ENCODE data around the gene SPNS3. TPM values are rescaled to one million over a fixed set of nuclear protein-coding genes. Genes with fewer than 3 reads are reported as not detected.

Gene SPNS3
- total and polyA plus RNA-seq, 2 of the 4 experiments (the other 2 are of a cell fraction), result 0.18 TPM; not detected in 1

DNA sequence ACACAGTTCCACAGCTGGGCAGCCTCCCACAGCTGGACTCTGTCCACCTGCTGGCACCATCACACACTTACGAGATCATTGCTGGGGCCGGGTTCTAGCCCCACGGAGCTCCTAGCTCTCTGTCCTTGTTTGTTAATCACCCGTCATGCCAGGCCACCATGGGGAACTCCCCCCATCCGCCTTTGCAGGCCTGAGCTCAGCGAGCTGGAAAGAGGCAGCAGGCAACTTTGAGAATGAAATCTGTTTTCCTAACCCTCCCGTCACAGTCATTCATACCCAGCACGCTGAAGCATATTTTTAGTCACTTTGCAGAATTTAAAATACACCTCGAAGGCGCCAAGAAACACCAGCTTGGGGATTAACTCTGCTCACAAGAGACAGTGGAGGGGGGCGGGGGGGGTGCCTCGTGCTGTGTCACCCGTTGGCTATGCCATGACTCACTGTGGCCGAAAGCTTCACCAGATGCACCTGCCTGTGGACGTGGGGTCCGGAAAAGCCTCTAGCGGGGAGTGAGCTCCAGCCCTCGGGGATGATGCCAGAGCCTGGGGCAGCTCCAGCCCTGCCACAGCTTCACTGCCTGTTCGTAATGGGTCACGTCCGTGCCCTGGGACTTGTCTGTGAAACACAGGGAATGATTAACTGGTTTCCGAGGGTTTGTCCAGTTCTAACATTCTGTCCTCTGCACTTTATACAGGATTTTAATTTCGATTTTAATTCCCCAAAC lies 63.5 kb downstream of the SPNS3 start (continued):
- TF ChIP-seq POLR2A (IDR thresholded peaks at IDR 0.05; ENCODE audit: low read depth, low read length), result no peak

DNA sequence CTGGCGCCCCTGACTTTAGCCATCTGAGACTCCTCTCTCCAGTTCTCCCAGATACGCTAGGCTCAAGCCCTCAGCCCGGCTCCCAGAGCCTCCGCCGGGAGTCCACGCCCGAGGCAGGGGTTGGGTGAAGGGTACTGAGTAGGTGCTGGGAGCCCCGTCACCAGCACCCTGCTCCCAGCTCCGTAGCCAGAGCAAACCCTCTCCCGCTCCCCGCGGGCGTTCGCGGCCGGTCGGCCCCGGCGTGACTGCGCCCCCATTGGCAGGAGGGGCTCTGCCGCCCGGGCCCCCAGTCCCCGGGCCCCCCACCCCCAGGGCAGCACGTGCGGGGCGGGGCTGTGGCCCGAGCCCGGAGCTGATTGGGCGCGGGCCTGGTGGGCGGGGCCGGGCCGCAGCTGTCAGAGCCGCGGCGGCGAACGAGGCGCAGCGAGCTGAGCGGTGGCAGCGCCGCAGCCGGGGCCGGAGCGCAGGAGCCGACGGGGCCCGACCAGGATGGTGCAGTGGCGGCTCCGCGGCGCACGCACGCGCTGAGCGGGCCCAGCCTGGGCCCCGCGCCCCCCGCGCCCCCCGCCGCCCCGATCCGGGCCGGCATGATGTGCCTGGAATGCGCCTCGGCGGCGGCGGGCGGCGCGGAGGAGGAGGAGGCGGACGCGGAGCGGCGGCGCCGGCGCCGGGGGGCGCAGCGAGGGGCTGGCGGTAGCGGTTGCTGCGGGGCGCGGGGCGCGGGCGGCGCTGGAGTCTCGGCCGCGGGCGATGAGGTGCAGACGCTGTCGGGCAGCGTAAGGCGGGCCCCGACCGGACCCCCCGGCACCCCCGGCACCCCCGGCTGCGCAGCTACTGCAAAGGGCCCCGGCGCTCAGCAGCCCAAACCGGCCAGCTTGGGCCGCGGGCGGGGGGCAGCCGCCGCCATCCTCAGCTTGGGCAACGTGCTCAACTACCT lies 65.0 kb downstream of the SPNS3 start, which contains the start of gene SPNS2:
SPNS2 (plus strand) TSS at position 421 of the 937 bp plus-strand sequence; CDS start at position 588, 167 bp downstream.
- H2AFZ ChIP-seq (replicated peaks; ENCODE audit: low read length, poor library complexity), result peak within 1 kb of the TSS; percentile 39
- TF ChIP-seq MAFK (IDR thresholded peaks at IDR 0.05; ENCODE audit: low read depth, low read length) (no peak), RCOR1 (IDR thresholded peaks at IDR 0.05; ENCODE audit: insufficient replicate concordance, low read length) (no peak), BHLHE40 (IDR thresholded peaks at IDR 0.05; ENCODE audit: low read depth, low read length) (peak; percentile 87), RFX5 (IDR thresholded peaks at IDR 0.05; ENCODE audit: low read depth, low read length) (no peak), FOS (IDR thresholded peaks at IDR 0.05; ENCODE audit: low read depth, low read length) (no peak), NFE2L2 (IDR thresholded peaks at IDR 0.05; ENCODE audit: low read depth, low read length) (no peak), CEBPB (IDR thresholded peaks at IDR 0.05; ENCODE audit: low read depth, low read length) (no peak), POLR2A (IDR thresholded peaks at IDR 0.05; ENCODE audit: low read depth, low read length) (no peak), RAD21 (IDR thresholded peaks at IDR 0.05; ENCODE audit: low read length) (no peak), MXI1 (IDR thresholded peaks at IDR 0.05; ENCODE audit: borderline replicate concordance, low read depth, low read length) (no peak), CHD1 (IDR thresholded peaks at IDR 0.05; ENCODE audit: low read depth, low read length) (no peak)
- TF ChIP-seq, protein P1, sequence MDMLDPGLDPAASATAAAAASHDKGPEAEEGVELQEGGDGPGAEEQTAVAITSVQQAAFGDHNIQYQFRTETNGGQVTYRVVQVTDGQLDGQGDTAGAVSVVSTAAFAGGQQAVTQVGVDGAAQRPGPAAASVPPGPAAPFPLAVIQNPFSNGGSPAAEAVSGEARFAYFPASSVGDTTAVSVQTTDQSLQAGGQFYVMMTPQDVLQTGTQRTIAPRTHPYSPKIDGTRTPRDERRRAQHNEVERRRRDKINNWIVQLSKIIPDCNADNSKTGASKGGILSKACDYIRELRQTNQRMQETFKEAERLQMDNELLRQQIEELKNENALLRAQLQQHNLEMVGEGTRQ (IDR thresholded peaks at IDR 0.05; ENCODE audit: low read depth, low read length), result peak; percentile 43; the same call in 1 of the 2 replicates
- TF ChIP-seq, protein P2, sequence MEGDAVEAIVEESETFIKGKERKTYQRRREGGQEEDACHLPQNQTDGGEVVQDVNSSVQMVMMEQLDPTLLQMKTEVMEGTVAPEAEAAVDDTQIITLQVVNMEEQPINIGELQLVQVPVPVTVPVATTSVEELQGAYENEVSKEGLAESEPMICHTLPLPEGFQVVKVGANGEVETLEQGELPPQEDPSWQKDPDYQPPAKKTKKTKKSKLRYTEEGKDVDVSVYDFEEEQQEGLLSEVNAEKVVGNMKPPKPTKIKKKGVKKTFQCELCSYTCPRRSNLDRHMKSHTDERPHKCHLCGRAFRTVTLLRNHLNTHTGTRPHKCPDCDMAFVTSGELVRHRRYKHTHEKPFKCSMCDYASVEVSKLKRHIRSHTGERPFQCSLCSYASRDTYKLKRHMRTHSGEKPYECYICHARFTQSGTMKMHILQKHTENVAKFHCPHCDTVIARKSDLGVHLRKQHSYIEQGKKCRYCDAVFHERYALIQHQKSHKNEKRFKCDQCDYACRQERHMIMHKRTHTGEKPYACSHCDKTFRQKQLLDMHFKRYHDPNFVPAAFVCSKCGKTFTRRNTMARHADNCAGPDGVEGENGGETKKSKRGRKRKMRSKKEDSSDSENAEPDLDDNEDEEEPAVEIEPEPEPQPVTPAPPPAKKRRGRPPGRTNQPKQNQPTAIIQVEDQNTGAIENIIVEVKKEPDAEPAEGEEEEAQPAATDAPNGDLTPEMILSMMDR (conservative IDR thresholded peaks at IDR 0.05; ENCODE audit: low read depth, low read length), result no peak

More for the DNA sequence above, 65.0 kb downstream of the SPNS3 start, which contains the start of gene SPNS2:
- peak; percentile 98 for ATAC-seq (ENCODE audit: low read depth)
- Histone ChIP-seq H3K4me2 (ENCODE audit: low read depth, low read length) (no peak within 1 kb of the TSS; the same call in 1 of the 2 replicates), H3K27me3 (ENCODE audit: control insufficient read depth, insufficient read depth, low read length) (peaks cover 59% of the 10 kb centered on the region), H3K27ac (ENCODE audit: insufficient read depth, low read length) (no peak within 1 kb of the TSS), H3K36me3 (ENCODE audit: control insufficient read depth, insufficient read depth, low read length) (no peaks in the 10 kb centered on the region), H4K5ac (ENCODE audit: low read depth, low read length) (no peak within 1 kb of the TSS), H2BK120ac (ENCODE audit: low read depth, low read length) (no peak within 1 kb of the TSS), H4K8ac (ENCODE audit: low read depth in 2 of 2, low read length in 2 of 2) (no peak within 1 kb of the TSS), H2BK15ac (ENCODE audit: low read depth, low read length) (no peak within 1 kb of the TSS), H3K23ac (ENCODE audit: low read depth, low read length) (no peak within 1 kb of the TSS), H3K14ac (replicated peaks; ENCODE audit: low read depth, low read length) (no peak within 1 kb of the TSS), H2AK9ac (replicated peaks; ENCODE audit: low read depth, low read length, poor library complexity) (peak within 1 kb of the TSS; percentile 50), H2BK20ac (ENCODE audit: low read depth, low read length) (no peak within 1 kb of the TSS), H3K79me1 (ENCODE audit: low read depth in 1 of 2, low read length in 2 of 2) (no peaks in the 10 kb centered on the region), H3K4me1 (ENCODE audit: control insufficient read depth, insufficient read depth, low read length) (no peaks in the 10 kb centered on the region), H3K18ac (ENCODE audit: low read depth, low read length) (no peak within 1 kb of the TSS), H4K20me1 (ENCODE audit: insufficient read depth, low read length) (peaks cover 6% of the 10 kb centered on the region), H4K91ac (ENCODE audit: insufficient read depth, low read depth, low read length) (no peak within 1 kb of the TSS), H3K4me3 (ENCODE audit: insufficient read depth, low read depth, low read length) (no peak within 1 kb of the TSS; the same call in 1 of the 2 replicates), H2BK5ac (ENCODE audit: low read depth, low read length, poor library complexity, severe bottlenecking) (no peak within 1 kb of the TSS), H3K56ac (ENCODE audit: extremely low read depth, insufficient read depth, low read length) (no peak within 1 kb of the TSS), H3K9me1 (ENCODE audit: insufficient read depth, low read length) (no peaks in the 10 kb centered on the region), H3K4ac (ENCODE audit: low read depth, low read length) (no peak within 1 kb of the TSS), H2AK5ac (ENCODE audit: low read depth, low read length) (no peak within 1 kb of the TSS), H3K9ac (ENCODE audit: low read depth, low read length) (no peak within 1 kb of the TSS), H3K9me3 (ENCODE audit: control insufficient read depth, insufficient read depth, low read length) (no peaks in the 10 kb centered on the region)
- ChIA-PET CTCF (no interaction called here), POLR2A (ENCODE audit: unreplicated experiment) (no interaction called here)
- WGBS, 2 experiments (ENCODE audit: extremely low coverage in 2 of 2, insufficient read length in 1 of 2), result 2% methylated on average over 17 of the region's 117 CpGs; no CpG with 5 or more reads in 1 of the 2 experiments
- intact Hi-C loops (cut with micrococcal nuclease) (no loop called here), in situ Hi-C loops (cut with MboI; ENCODE audit: low sequenced_read_pairs) (loop anchor here (10.0 kb wide), 1 partner anchor 56 kb away; the partner anchor contains the start of gene MYBBP1A), dilution Hi-C loops (cut with HindIII; ENCODE audit: low sequenced_read_pairs, unreplicated experiment) (no loop called here)
- no TSS peak for BruUV-seq (replicated peaks)
- DNase-seq, result peak; percentile 29

Data from IMR-90 (cell line).